ENCODE results near the gene GSTCD. TPM values are rescaled to one million over a fixed set of nuclear protein-coding genes. Genes with fewer than 3 reads are reported as not detected.

GSTCD gene
- total RNA-seq, 1 experiment from 2014 or later: 22.5 TPM

GRCh38 chr4:105836537-105836936 lies 128.0 kb downstream of the GSTCD start:
- H3K9me3 ChIP-seq (ENCODE audit: control insufficient read depth in 1 of 2, insufficient read depth in 1 of 2, low read depth in 1 of 2, low read length in 2 of 2): no peaks in the 10 kb centered on the region
- H3K4me1 ChIP-seq (ENCODE audit: control insufficient read depth in 1 of 2, insufficient read depth in 2 of 2, low read length in 2 of 2): no peaks in the 10 kb centered on the region
- ChIA-PET CTCF (no interaction called here), POLR2A (no interaction called here), RAD21 (ENCODE audit: low non-redundant PET in 1 of 2, low total read pairs in 2 of 2, uncharacterized antibody in 2 of 2, unreplicated experiment in 2 of 2) (no interaction called here)
- no peaks in the 10 kb centered on the region for H4K20me1 ChIP-seq (ENCODE audit: insufficient read depth)
- no peak overlapping the region for H3K9ac ChIP-seq (ENCODE audit: low read length)
- DNase-seq (ENCODE audit: low read depth, low spot score): no peak
- intact Hi-C loops (cut with micrococcal nuclease): no loop called here
- no peak overlapping the region for H3K27ac ChIP-seq (ENCODE audit: low read depth, low read length)
- ATAC-seq: no peak
- H3K36me3 ChIP-seq (ENCODE audit: control insufficient read depth in 1 of 2, insufficient read depth in 2 of 2, low read length in 2 of 2): no peaks in the 10 kb centered on the region
- H2AFZ ChIP-seq (ENCODE audit: low read depth, low read length, poor library complexity, severe bottlenecking): no peak overlapping the region
- no peak overlapping the region for H3K4me3 ChIP-seq (replicated peaks in 1 of 2; ENCODE audit: low read depth in 1 of 2, low read length in 2 of 2)
- no TSS peak for BruUV-seq (replicated peaks)
- no peaks in the 10 kb centered on the region for H3K9me2 ChIP-seq (ENCODE audit: insufficient read depth)
- TF ChIP-seq FOSL1 (IDR thresholded peaks at IDR 0.05; ENCODE audit: low read depth): no peak
- TF ChIP-seq EGR1 (IDR thresholded peaks at IDR 0.05; ENCODE audit: low read depth): no peak
- no peak for TF ChIP-seq CBX3 (IDR thresholded peaks at IDR 0.05; ENCODE audit: low read depth)
- TF ChIP-seq TCF7L2 (IDR thresholded peaks at IDR 0.05; ENCODE audit: borderline replicate concordance, extremely low read depth, insufficient read depth, insufficient read length): no peak
- no peak for TF ChIP-seq YY1 (IDR thresholded peaks at IDR 0.05; ENCODE audit: extremely low read depth, insufficient replicate concordance, low read depth, low read length)
- no peak overlapping the region for H3K4me2 ChIP-seq (ENCODE audit: low read length)
- no peaks in the 10 kb centered on the region for H3K79me2 ChIP-seq (ENCODE audit: insufficient read depth, low read length)
- H3K27me3 ChIP-seq (ENCODE audit: insufficient read depth, low read length): no peaks in the 10 kb centered on the region

- H4K20me1 ChIP-seq (ENCODE audit: insufficient read depth): no peaks in the 10 kb centered on the region
- no peak overlapping the region for H2AFZ ChIP-seq (ENCODE audit: low read depth, low read length, poor library complexity, severe bottlenecking)
- POLR2A ChIA-PET: no interaction called here
- intact Hi-C loops (cut with micrococcal nuclease): no loop called here
- no peaks in the 10 kb centered on the region for H3K9me3 ChIP-seq (ENCODE audit: control insufficient read depth in 1 of 2, insufficient read depth in 1 of 2, low read depth in 1 of 2, low read length in 2 of 2)
- H3K9me2 ChIP-seq (ENCODE audit: insufficient read depth): no peaks in the 10 kb centered on the region
- DNase-seq (ENCODE audit: low read depth, low spot score) (no peak), ATAC-seq (no peak)
- H3K4me3 ChIP-seq (replicated peaks in 1 of 2; ENCODE audit: low read depth in 1 of 2, low read length in 2 of 2): no peak overlapping the region
- CTCF ChIA-PET: no interaction called here
- no peaks in the 10 kb centered on the region for H3K79me2 ChIP-seq (ENCODE audit: insufficient read depth, low read length)
- RAD21 ChIA-PET (ENCODE audit: low non-redundant PET in 1 of 2, low total read pairs in 2 of 2, uncharacterized antibody in 2 of 2, unreplicated experiment in 2 of 2): no interaction called here
- no peak overlapping the region for H3K27ac ChIP-seq (ENCODE audit: low read depth, low read length)
- no peaks in the 10 kb centered on the region for H3K36me3 ChIP-seq (ENCODE audit: control insufficient read depth in 1 of 2, insufficient read depth in 2 of 2, low read length in 2 of 2)
- no peaks in the 10 kb centered on the region for H3K4me1 ChIP-seq (ENCODE audit: control insufficient read depth in 1 of 2, insufficient read depth in 2 of 2, low read length in 2 of 2)
- H3K27me3 ChIP-seq (ENCODE audit: insufficient read depth, low read length): no peaks in the 10 kb centered on the region
- no TSS peak for BruUV-seq (replicated peaks)
- no peak overlapping the region for H3K9ac ChIP-seq (ENCODE audit: low read length)
- H3K4me2 ChIP-seq (ENCODE audit: low read length): no peak overlapping the region
- TF ChIP-seq POLR2AphosphoS5 (IDR thresholded peaks at IDR 0.05; ENCODE audit: low read depth, low read length) (no peak), YY1 (IDR thresholded peaks at IDR 0.05; ENCODE audit: extremely low read depth, insufficient replicate concordance, low read depth, low read length) (no peak), ATF3 (IDR thresholded peaks at IDR 0.05) (no peak), CTCF (IDR thresholded peaks at IDR 0.05 in 2 of 3, conservative IDR thresholded peaks at IDR 0.05 in 1 of 3; ENCODE audit: borderline replicate concordance in 1 of 3, insufficient read depth in 1 of 3, low read depth in 2 of 3, low read length in 2 of 3) (no peak), CBX3 (IDR thresholded peaks at IDR 0.05; ENCODE audit: low read depth) (no peak), MAX (IDR thresholded peaks at IDR 0.05) (no peak), TCF7L2 (IDR thresholded peaks at IDR 0.05; ENCODE audit: borderline replicate concordance, extremely low read depth, insufficient read depth, insufficient read length) (no peak), EZH2phosphoT487 (IDR thresholded peaks at IDR 0.05; ENCODE audit: borderline replicate concordance) (no peak), REST (IDR thresholded peaks at IDR 0.05; ENCODE audit: low read depth) (no peak), POLR2A (IDR thresholded peaks at IDR 0.05; ENCODE audit: borderline replicate concordance, extremely low read depth, insufficient read depth, insufficient read length) (no peak), ZNF274 (IDR thresholded peaks at IDR 0.05; ENCODE audit: low read depth, low read length) (no peak), JUND (IDR thresholded peaks at IDR 0.05) (no peak), SRF (IDR thresholded peaks at IDR 0.05; ENCODE audit: low read depth) (no peak), ZFX (IDR thresholded peaks at IDR 0.05) (no peak), FOSL1 (IDR thresholded peaks at IDR 0.05; ENCODE audit: low read depth) (no peak)
These were observed 128.5 kb downstream of the GSTCD start for GRCh38 chr4:105837037-105837436.

Data from HCT116 (cell line).